Dermis microvascular lymphatic vessel endothelial cell (primary cell): ENCODE results near the gene WDR87. TPM values are rescaled to one million over a fixed set of nuclear protein-coding genes. Genes with fewer than 3 reads are reported as not detected.
"Not testable (repeated sequence)": the region's sequence is repeated elsewhere in the genome, so short reads cannot be mapped to it uniquely, and the experiment has no call there.

Experiments
- DNase-seq, 2 donors: peaks; one replicate each; pipeline versions ENCODE4 v3.0.0 to v3.0.0-alpha.2; 2010; ENCODE audit warnings: low read depth in 2 of 2
- total RNA-seq: library from RNA; depleted of rRNA; stranded (reverse); fragments of >200 nt; gene quantifications from 2 replicates; pipeline ENCODE4 v1.2.1, GENCODE V29; 2014

The WDR87 gene
- total RNA-seq, 1 donor from 2014 or later: not detected

GRCh38 chr19:37931881-37932655 lies 25.7 kb upstream of the WDR87 start:
- DNase-seq: peak in 1 of 2 donors; percentile 62

GRCh38 chr19:37930416-37930815 lies 24.0 kb upstream of the WDR87 start:
- DNase-seq: no peak

GRCh38 chr19:37929355-37929923 lies 23.0 kb upstream of the WDR87 start:
- no peak for DNase-seq

- no peak for DNase-seq
Observed at GRCh38 chr19:37928527-37929286, 22.3 kb upstream of the WDR87 start.

- DNase-seq: no peak
Observed at GRCh38 chr19:37926711-37927110, 20.3 kb upstream of the WDR87 start.

- DNase-seq: no peak
Observed at GRCh38 chr19:37926255-37926654, 19.9 kb upstream of the WDR87 start.

- no peak for DNase-seq
Observed at GRCh38 chr19:37925212-37925611, 18.8 kb upstream of the WDR87 start.

GRCh38 chr19:37924573-37924972 lies 18.2 kb upstream of the WDR87 start:
- not testable (repeated sequence) for DNase-seq

- DNase-seq: peak in 1 of 2 donors; percentile 6
Observed at GRCh38 chr19:37920591-37921450, 14.4 kb upstream of the WDR87 start.

GRCh38 chr19:37914908-37915307 lies 8.5 kb upstream of the WDR87 start:
- DNase-seq: no peak

GRCh38 chr19:37909661-37910199 lies 3.3 kb upstream of the WDR87 start:
- no peak for DNase-seq

GRCh38 chr19:37907735-37908455 lies 1.5 kb upstream of the WDR87 start:
- DNase-seq: peak in 1 of 2 donors; percentile 4

GRCh38 chr19:37906869-37907734 lies 708 bp upstream of the WDR87 start, which contains the start of gene SIPA1L3:
Gene SIPA1L3, plus strand, starts transcription at chr19:37907208. Its CDS starts 174,358 bp downstream, at chr19:38081566.
- peak; percentile 88 to 97 for DNase-seq

- no peak for DNase-seq
Observed at GRCh38 chr19:37903096-37903495, 3.3 kb downstream of the WDR87 start.

GRCh38 chr19:37902668-37903067 lies 3.7 kb downstream of the WDR87 start:
- peak; percentile 63 to 80 for DNase-seq

- no peak for DNase-seq
Observed at GRCh38 chr19:37899966-37900365, 6.4 kb downstream of the WDR87 start.

GRCh38 chr19:37899453-37899852 lies 6.9 kb downstream of the WDR87 start:
- DNase-seq: no peak

- no peak for DNase-seq
Observed at GRCh38 chr19:37896180-37896579, 10.2 kb downstream of the WDR87 start.

- DNase-seq: no peak
Observed at GRCh38 chr19:37893845-37894575, 12.4 kb downstream of the WDR87 start.
